Measurements from ENCODE around the gene TRPM3. TPM values are rescaled to one million over a fixed set of nuclear protein-coding genes. Genes with fewer than 3 reads are reported as not detected.

The TRPM3 gene
- total and polyA plus RNA-seq, 2 of the 8 experiments (the other 6 are each of a cell fraction or from before 2014, with no cell fraction given) = 2.4 to 10.9 TPM

GRCh38 chr9:70873506-70873905, 247.9 kb downstream of the TRPM3 start:
- no peaks in the 10 kb centered on the region for H3K27me3 ChIP-seq (replicated peaks in 1 of 4; ENCODE audit: control insufficient read depth in 3 of 4, extremely low read depth in 1 of 4, insufficient read depth in 3 of 4, low read length in 3 of 4)
- WGBS, 2 experiments (ENCODE audit: extremely low coverage in 1 of 2, insufficient coverage in 1 of 2, insufficient read length in 1 of 2, insufficient replicate concordance in 2 of 2, low coverage in 1 of 2, low lambda C conversion rate in 2 of 2, missing lambda C conversion rate in 1 of 2) = 82% methylated on average over 2 of the region's 2 CpGs; no CpG with 5 or more reads in 1 of the 2 experiments
- no peak overlapping the region for H3K18ac ChIP-seq (ENCODE audit: extremely low read depth, low read length)
- H3K4me2 ChIP-seq (ENCODE audit: insufficient read depth in 1 of 2, low read depth in 2 of 2, low read length in 2 of 2) = no peak overlapping the region
- no peaks in the 10 kb centered on the region for H3K79me2 ChIP-seq (ENCODE audit: control insufficient read depth in 1 of 2, insufficient read depth in 2 of 2, low read length in 2 of 2)
- H3K4ac ChIP-seq (replicated peaks; ENCODE audit: insufficient read length, low read depth, low read length) = no peak overlapping the region
- H2BK5ac ChIP-seq (ENCODE audit: low read depth, low read length) = no peak overlapping the region
- H3K23ac ChIP-seq (ENCODE audit: insufficient read length) = no peak overlapping the region
- FAIRE-seq = no peak
- no peak overlapping the region for H2BK120ac ChIP-seq (replicated peaks; ENCODE audit: low read depth, low read length)
- H4K91ac ChIP-seq (replicated peaks; ENCODE audit: insufficient read length, low read length) = no peak overlapping the region
- H3K4me1 ChIP-seq (replicated peaks in 1 of 4; ENCODE audit: control insufficient read depth in 3 of 4, insufficient read depth in 4 of 4, low read length in 3 of 4) = no peaks in the 10 kb centered on the region
- no peak for DNase-seq (ENCODE audit: low read depth in 1 of 2, low spot score in 2 of 2)
- ChIA-PET CTCF (ENCODE audit: partially characterized antibody) (interaction anchor here (0.5 kb wide), 1 partner anchor 780 kb away, joined by 4 read pairs; no protein-coding TSS in a partner anchor), POLR2A (ENCODE audit: partially characterized antibody) (no interaction called here)
- no peaks in the 10 kb centered on the region for H3K79me1 ChIP-seq (ENCODE audit: low read depth, low read length)
- no peak overlapping the region for H2AK5ac ChIP-seq (ENCODE audit: low read depth, low read length)
- H3K23me2 ChIP-seq (ENCODE audit: low read depth, low read length) = no peaks in the 10 kb centered on the region; the same call in 1 of the 2 replicates
- no peaks in the 10 kb centered on the region; a peak in 1 of 4 replicates for H3K9me3 ChIP-seq (ENCODE audit: insufficient read depth in 2 of 2, low read depth in 1 of 2, low read length in 1 of 2)
- no peak overlapping the region for H3K56ac ChIP-seq (replicated peaks; ENCODE audit: insufficient read length, low read depth, low read length)
- no peaks in the 10 kb centered on the region for H3K36me3 ChIP-seq (ENCODE audit: control insufficient read depth in 2 of 4, insufficient read depth in 4 of 4, low read length in 3 of 4)
- no peak overlapping the region for H2AFZ ChIP-seq (ENCODE audit: low read length)
- H3K9ac ChIP-seq (replicated peaks in 1 of 4; ENCODE audit: extremely low read depth in 1 of 4, low read depth in 3 of 4, low read length in 3 of 4) = no peak overlapping the region
- no peak overlapping the region for H2BK20ac ChIP-seq (ENCODE audit: low read length)
- no peak overlapping the region for H4K5ac ChIP-seq (ENCODE audit: insufficient read length, low read depth, low read length)
- H3K4me3 ChIP-seq (ENCODE audit: extremely low read depth in 1 of 4, insufficient read depth in 2 of 4, low read depth in 3 of 4, low read length in 4 of 4) = no peak overlapping the region
- H4K20me1 ChIP-seq (replicated peaks in 1 of 2; ENCODE audit: control insufficient read depth in 1 of 2, insufficient read depth in 2 of 2, low read length in 2 of 2) = no peaks in the 10 kb centered on the region
- H3K27ac ChIP-seq (ENCODE audit: low read depth, low read length) = no peak overlapping the region
- no peak overlapping the region for H2BK15ac ChIP-seq (ENCODE audit: low read length)
- H4K8ac ChIP-seq (ENCODE audit: extremely low read depth, insufficient read depth, low read length) = no peak overlapping the region
- no peak overlapping the region for H2BK12ac ChIP-seq (ENCODE audit: low read depth, low read length)
- no peak overlapping the region for H3K14ac ChIP-seq (ENCODE audit: insufficient read length)
- TF ChIP-seq JUN (IDR thresholded peaks at IDR 0.05; ENCODE audit: low read depth, low read length) = no peak

All from H1 (cell line).